Stimulated activated CD4-positive, alpha-beta T cell treated with anti-CD3 and anti-CD28 coated beads, Interleukin-1b, Interleukin-23, amount 100 ng/mL, for 24 hours (primary cell): ENCODE data around the gene SPOP.
"Not testable (repeated sequence)": the region's sequence is repeated elsewhere in the genome, so short reads cannot be mapped to it uniquely, and the experiment has no call there.

Experiments
- DNase-seq, 4 experiments: peaks; one replicate each; pipeline ENCODE4 v3.0.0-alpha.2; 2020; ENCODE audit warnings: low read depth in 4 of 4, low spot score in 1 of 4

SPOP gene

DNA sequence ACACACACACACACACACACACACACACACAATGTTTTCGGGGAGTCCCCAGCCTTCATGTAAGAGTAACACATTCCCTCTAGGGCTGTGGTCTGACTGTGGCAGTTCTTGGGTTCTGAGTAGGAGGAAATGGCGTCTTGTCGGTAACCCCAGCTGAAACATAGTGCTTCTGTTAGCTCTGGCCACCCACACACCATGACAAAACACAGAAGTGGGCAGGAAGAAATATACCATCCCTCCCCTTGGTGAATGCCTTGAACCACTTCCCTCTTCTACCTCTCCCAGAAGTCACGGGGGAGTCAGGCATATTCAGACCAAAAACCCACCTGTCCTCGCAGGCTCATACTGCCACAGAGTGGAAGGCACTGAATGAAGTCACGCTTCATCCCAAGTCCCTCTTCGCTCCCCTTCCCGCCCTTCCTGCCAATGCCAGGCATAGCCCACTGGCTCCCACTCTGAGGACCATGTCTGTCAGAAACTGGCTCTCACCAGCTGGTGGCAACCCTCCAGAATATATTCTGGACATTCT lies 18.4 kb upstream of the SPOP start:
- DNase-seq, result peak; percentile 40 to 68 (median 46)

DNA sequence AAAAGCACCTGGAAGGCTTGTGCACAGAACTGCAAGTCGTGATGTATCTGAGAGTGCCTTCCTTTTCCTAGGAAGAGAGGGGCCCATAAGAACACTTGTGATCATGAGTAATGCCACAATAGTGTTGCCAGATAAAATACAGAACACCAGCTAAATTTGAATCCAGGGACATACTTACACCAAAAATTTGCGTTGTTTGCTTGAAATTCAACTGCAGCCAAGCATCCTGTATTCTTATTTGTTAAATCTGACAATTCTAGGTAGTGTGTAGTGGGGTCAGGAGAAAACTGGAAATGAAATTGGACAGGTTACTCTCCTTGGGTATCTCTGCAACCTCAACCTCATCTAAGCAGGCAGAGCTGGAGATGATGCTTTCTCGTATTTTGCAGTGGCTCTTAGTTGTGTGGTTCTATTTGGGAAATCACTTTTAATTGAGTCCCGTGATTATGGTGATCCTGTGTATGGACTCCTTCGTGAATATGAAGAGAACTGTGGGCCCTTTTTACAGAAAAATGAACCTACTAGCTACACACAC lies 17.9 kb upstream of the SPOP start:
- DNase-seq, result no peak

- peak; percentile 56 to 69 (median 56) for DNase-seq
Measured at GRCh38 chr17:49694847-49695697, 17.2 kb upstream of the SPOP start.

DNA sequence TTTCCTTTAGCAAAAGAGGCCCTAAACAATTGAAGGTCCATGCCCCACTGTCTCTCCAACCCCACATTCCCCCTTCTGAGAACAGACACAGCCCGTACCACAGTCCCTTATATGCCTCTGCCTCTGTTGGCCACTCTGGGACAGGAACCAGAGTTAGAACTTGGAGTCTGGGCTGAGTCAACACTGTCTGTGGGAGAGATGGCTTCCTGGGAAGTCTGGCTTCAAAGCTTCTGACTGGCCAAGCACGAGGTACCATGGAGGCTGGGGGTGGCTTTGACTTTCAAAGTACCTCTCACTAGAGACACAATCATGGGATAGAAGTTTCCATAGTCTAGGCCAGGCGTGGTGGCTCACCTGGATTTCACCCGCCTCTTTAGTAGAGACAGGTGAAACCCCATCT lies 14.9 kb upstream of the SPOP start:
- no peak for DNase-seq

- DNase-seq, result no peak
Measured at GRCh38 chr17:49691677-49692191, 13.8 kb upstream of the SPOP start.

DNA sequence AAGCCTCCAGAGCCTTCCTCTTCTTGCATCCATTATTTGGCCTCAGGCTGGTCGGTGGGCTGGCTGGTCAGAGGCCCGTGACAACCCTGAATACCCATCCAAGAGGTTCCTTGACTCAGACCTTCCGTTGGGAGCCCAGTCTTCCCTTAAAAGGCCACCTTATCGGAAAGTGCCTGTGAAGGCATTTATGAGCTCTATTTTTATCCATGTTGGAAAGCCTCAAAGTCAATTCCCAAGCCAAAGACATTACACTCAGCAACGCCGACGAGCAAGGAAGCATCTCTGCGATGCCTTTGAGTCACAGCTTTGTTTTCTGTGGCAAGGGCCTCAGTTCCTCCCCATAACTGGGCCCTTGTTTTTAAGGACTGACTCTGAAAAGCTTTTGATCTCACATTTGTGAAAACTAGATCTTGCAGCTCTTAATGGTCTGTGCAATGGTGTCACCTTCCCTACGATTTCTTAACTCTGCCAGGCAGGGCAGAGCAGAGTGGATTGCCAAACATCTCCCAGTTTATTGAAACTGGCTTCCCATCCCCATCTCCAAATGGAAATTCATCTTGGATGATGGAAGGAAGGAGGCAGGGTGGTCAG lies 13.3 kb upstream of the SPOP start:
- no peak for DNase-seq

- no peak for DNase-seq
Measured at GRCh38 chr17:49690256-49690655, 12.4 kb upstream of the SPOP start.

- no peak for DNase-seq
Measured at GRCh38 chr17:49688848-49689247, 11.0 kb upstream of the SPOP start.

GRCh38 chr17:49687878-49688491 lies 10.1 kb upstream of the SPOP start:
- DNase-seq, result no peak

GRCh38 chr17:49681106-49681979 lies 3.4 kb upstream of the SPOP start:
- DNase-seq, result no peak

GRCh38 chr17:49680314-49680713 lies 2.4 kb upstream of the SPOP start:
- DNase-seq, result no peak

- DNase-seq, result peak; percentile 95 to 97 (median 96)
Measured at GRCh38 chr17:49677134-49677932, 564 bp downstream of the SPOP start.

DNA sequence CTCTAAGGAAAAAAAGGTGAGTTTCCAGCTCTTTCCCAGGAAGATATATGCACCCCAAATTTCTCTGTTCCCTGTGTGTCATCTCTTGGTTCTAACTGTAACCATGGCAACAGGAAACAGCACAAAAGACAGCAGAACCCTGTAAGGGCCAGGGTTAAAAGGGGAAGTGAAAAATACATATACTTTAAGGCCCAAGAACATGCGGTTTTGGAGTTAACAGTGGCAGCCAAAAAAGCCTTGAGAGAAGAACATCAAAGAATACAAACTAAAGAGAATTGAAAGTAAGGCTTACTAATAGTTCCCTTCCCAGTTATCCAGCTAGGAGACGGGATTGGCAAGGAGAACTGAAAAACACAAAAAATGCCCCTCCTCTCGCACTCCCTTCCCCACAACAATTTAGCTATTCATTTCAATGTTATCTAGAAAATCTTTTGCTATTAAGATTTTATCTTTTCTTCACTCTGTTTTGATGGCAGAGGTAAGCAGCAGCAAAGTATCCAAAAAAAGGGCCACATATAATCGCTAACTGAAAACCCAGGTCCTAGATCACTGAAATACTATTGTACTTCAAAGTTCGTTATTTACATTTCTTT lies 1.5 kb downstream of the SPOP start:
- no peak for DNase-seq

DNA sequence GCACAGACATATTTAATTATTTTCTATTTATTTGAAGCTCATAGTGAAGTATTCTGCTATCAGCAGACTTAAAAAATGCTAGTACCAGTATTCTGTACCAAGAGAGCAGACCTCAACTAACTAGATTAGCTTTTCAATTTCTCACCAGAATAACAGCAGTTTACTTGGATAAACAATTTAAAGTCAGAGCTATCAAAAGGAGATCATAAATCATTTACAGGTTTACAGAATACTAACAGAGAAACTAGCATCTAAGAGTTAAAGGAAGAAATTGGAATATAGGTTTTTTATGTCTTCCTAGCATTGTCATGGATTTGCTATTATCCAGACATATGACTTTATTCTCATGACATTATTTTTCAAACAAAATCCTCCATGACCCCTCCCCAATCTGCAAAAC lies 3.4 kb downstream of the SPOP start:
- DNase-seq, result no peak

DNA sequence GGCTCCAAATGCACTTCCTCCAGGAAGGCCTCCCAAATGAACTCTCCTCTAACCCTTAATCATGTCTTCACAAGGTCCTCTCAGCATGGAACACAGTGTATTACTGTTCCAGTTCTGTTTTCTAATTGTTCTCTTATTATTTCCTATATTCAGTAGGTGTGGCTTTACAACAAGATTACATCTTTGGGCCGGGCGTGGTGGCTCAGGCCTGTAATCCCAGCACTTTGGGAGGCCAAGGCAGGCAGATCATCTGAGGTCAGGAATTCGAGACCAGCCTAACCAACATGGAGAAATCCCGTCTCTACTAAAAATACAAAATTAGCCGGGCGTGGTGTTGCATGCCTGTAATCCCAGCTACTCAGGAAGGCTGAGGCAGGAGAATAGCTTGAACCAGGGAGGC lies 4.2 kb downstream of the SPOP start:
- not testable (repeated sequence) for DNase-seq

DNA sequence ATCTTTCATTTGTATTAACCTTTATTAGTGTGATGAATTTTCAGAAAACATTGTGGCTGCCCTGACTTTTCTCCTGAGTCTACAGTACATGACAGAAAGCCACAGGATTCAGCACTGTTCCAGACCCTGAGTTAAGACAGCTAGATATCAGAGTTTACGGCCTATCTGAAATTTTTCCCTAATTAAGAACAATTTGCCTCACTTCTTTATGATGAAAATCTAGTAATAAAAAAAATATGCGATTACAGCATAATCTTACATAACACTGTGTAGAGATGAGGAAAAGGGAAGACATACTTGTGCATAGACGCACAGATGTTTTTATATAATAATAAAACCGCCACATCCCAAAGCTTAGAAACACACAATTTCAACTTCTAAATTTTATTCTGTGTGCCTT lies 7.3 kb downstream of the SPOP start:
- no peak for DNase-seq

DNA sequence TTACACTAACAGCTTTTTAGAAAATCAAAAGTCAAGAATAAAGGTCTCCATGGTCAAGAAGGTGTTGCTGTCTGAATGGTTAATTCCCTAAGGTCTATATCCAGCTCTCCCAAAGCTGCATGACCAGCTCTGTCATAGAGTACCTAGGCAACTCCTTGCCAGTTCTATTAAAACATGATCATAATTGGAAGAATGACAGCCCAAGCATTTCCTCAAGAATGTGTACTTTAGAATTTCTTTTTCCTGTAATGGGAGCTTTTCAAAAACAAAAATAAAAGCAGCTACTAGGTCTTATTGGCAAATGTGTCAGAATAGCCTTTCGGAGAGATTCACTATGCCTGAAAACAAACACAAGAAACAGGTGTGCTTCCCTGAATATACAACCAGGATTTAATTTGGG lies 7.9 kb downstream of the SPOP start:
- DNase-seq, result no peak

DNA sequence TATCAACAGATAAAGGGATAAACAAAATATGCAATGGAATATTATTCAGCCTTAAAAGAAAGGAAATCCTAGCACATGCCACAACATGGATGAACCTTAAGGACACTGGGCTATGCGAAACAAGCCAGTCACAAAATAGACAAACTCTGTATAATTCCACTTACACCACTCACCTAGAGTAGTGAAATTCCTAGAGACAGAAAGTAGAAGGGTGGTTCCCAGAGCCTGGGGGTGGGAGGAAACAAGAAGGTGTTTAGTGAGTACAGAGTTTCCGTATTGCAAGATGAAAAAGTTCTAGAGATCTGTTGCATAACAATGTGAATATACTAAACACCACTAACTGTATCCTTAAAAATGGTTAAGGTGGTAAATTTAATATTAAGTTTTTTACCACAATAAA lies 10.0 kb downstream of the SPOP start:
- DNase-seq, result no peak

DNA sequence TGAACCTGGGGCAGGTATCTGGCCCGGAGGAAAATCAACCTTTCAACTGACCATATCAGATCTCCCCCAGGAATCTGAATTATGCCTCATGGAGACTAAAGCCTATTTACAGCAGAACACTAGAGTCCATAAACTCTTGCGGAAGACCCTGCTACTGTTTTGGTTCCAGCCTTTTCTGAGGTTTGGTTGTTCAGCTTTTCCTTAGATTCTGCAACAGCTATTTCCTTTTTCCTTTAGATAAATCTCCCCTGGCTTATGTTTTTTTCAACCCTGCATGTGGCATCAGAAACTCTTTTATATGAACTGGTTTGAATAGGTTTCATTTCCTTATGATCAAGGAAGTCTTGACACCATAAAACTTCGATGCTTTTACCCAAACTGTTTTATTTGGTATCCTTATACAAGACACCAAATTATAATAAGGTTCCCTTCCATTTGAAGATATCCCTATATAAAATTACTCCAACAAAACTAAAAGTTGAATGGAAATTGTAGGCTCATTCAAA lies 13.1 kb downstream of the SPOP start:
- no peak for DNase-seq
